ENCODE measurements around the gene LRRN2. TPM values are rescaled to one million over a fixed set of nuclear protein-coding genes. Genes with fewer than 3 reads are reported as not detected.

Gene LRRN2
- total and polyA plus RNA-seq, 2 of the 8 experiments (the other 6 are each of a cell fraction or from before 2014, with no cell fraction given) = 1.8 to 2.3 TPM

DNA sequence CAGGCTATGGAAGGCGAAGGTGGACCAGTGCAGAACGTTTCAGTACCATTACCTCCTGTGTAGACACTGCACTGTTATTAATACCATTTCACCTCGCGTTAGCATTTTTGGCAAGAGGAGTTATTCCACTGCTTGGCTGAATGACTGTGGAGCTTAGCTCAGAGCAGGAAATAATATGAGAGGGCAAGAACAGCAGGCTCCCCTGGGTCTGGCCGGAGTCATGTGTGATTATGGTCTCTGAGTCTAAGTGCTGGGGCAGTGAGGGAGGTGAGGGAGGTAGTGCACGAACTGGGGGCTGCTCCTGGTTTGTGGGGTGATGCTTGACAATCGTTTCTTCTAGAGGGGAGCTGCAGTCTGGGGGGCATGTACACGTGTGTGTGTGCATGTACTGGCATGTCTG lies 86.4 kb downstream of the LRRN2 start:
- Histone ChIP-seq H4K20me1 (replicated peaks in 1 of 2; ENCODE audit: control insufficient read depth in 1 of 2, insufficient read depth in 2 of 2, low read length in 2 of 2) (no peaks in the 10 kb centered on the region), H3K79me2 (ENCODE audit: control insufficient read depth in 1 of 2, insufficient read depth in 2 of 2, low read length in 2 of 2) (no peaks in the 10 kb centered on the region), H3K36me3 (ENCODE audit: control insufficient read depth in 2 of 4, insufficient read depth in 4 of 4, low read length in 3 of 4) (no peaks in the 10 kb centered on the region), H3K14ac (ENCODE audit: insufficient read length) (no peak overlapping the region), H3K4ac (replicated peaks; ENCODE audit: insufficient read length, low read depth, low read length) (no peak overlapping the region), H3K4me3 (ENCODE audit: extremely low read depth in 1 of 4, insufficient read depth in 2 of 4, low read depth in 3 of 4, low read length in 4 of 4) (no peak overlapping the region), H2AFZ (ENCODE audit: low read length) (no peak overlapping the region), H3K23ac (ENCODE audit: insufficient read length) (no peak overlapping the region), H2BK20ac (ENCODE audit: low read length) (peak overlapping the region; percentile 55; the same call in 1 of the 2 replicates), H3K9ac (replicated peaks in 1 of 4; ENCODE audit: extremely low read depth in 1 of 4, low read depth in 3 of 4, low read length in 3 of 4) (no peak overlapping the region), H3K18ac (ENCODE audit: extremely low read depth, low read length) (no peak overlapping the region), H2BK15ac (ENCODE audit: low read length) (0 out of 2 replicates have a peak overlapping the region, but pooled peaks have one; percentile 32), H3K23me2 (ENCODE audit: low read depth, low read length) (no peaks in the 10 kb centered on the region), H2AK5ac (ENCODE audit: low read depth, low read length) (no peak overlapping the region; the same call in 1 of the 2 replicates), H3K4me1 (replicated peaks in 1 of 4; ENCODE audit: control insufficient read depth in 3 of 4, insufficient read depth in 4 of 4, low read length in 3 of 4) (peaks cover 10 to 20% (median 11%) of the 10 kb centered on the region in 4 experiments), H4K91ac (replicated peaks; ENCODE audit: insufficient read length, low read length) (peak overlapping the region; percentile 67), H2BK12ac (ENCODE audit: low read depth, low read length) (no peak overlapping the region; the same call in 1 of the 2 replicates), H4K8ac (ENCODE audit: extremely low read depth, insufficient read depth, low read length) (no peak overlapping the region), H3K27ac (ENCODE audit: low read depth, low read length) (no peak overlapping the region), H2BK5ac (ENCODE audit: low read depth, low read length) (peak overlapping the region; percentile 47; the same call in 1 of the 2 replicates), H3K79me1 (ENCODE audit: low read depth, low read length) (no peaks in the 10 kb centered on the region), H3K27me3 (replicated peaks in 1 of 4; ENCODE audit: control insufficient read depth in 3 of 4, extremely low read depth in 1 of 4, insufficient read depth in 3 of 4, low read length in 3 of 4) (no peaks in the 10 kb centered on the region), H4K5ac (ENCODE audit: insufficient read length, low read depth, low read length) (no peak overlapping the region), H3K56ac (replicated peaks; ENCODE audit: insufficient read length, low read depth, low read length) (no peak overlapping the region), H3K4me2 (ENCODE audit: insufficient read depth in 1 of 2, low read depth in 2 of 2, low read length in 2 of 2) (no peak overlapping the region), H2BK120ac (replicated peaks; ENCODE audit: low read depth, low read length) (no peak overlapping the region), H3K9me3 (ENCODE audit: insufficient read depth in 2 of 2, low read depth in 1 of 2, low read length in 1 of 2) (no peaks in the 10 kb centered on the region)
- ChIA-PET CTCF (ENCODE audit: partially characterized antibody) (interaction anchor here (0.5 to 5.4 kb wide), 9 partner anchors 10 to 208 kb away, joined by 3 to 33 read pairs (median 9); no protein-coding TSS in a partner anchor), POLR2A (ENCODE audit: partially characterized antibody) (interaction anchor here (1.2 kb wide), 2 partner anchors 10 to 25 kb away, joined by 3 read pairs; no protein-coding TSS in a partner anchor)
- 88% methylated on average over 8 of the region's 8 CpGs; no CpG with 5 or more reads in 1 of the 2 experiments for WGBS, 2 experiments (ENCODE audit: extremely low coverage in 1 of 2, insufficient coverage in 1 of 2, insufficient read length in 1 of 2, insufficient replicate concordance in 2 of 2, low coverage in 1 of 2, low lambda C conversion rate in 2 of 2, missing lambda C conversion rate in 1 of 2)
- DNase-seq (ENCODE audit: low read depth in 1 of 2, low spot score in 2 of 2) (no peak), FAIRE-seq (no peak)
- no peak for TF ChIP-seq HDAC2 (IDR thresholded peaks at IDR 0.05; ENCODE audit: borderline replicate concordance in 1 of 2, low read depth in 2 of 2, low read length in 2 of 2)
- TF ChIP-seq, protein P1, sequence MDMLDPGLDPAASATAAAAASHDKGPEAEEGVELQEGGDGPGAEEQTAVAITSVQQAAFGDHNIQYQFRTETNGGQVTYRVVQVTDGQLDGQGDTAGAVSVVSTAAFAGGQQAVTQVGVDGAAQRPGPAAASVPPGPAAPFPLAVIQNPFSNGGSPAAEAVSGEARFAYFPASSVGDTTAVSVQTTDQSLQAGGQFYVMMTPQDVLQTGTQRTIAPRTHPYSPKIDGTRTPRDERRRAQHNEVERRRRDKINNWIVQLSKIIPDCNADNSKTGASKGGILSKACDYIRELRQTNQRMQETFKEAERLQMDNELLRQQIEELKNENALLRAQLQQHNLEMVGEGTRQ (IDR thresholded peaks at IDR 0.05; ENCODE audit: low read length) = no peak
- TF ChIP-seq POLR2AphosphoS5 (IDR thresholded peaks at IDR 0.05; ENCODE audit: low read depth, low read length) = no peak
- no peak for TF ChIP-seq TEAD4 (IDR thresholded peaks at IDR 0.05; ENCODE audit: low read depth, low read length)
- TF ChIP-seq, protein P2, sequence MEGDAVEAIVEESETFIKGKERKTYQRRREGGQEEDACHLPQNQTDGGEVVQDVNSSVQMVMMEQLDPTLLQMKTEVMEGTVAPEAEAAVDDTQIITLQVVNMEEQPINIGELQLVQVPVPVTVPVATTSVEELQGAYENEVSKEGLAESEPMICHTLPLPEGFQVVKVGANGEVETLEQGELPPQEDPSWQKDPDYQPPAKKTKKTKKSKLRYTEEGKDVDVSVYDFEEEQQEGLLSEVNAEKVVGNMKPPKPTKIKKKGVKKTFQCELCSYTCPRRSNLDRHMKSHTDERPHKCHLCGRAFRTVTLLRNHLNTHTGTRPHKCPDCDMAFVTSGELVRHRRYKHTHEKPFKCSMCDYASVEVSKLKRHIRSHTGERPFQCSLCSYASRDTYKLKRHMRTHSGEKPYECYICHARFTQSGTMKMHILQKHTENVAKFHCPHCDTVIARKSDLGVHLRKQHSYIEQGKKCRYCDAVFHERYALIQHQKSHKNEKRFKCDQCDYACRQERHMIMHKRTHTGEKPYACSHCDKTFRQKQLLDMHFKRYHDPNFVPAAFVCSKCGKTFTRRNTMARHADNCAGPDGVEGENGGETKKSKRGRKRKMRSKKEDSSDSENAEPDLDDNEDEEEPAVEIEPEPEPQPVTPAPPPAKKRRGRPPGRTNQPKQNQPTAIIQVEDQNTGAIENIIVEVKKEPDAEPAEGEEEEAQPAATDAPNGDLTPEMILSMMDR (IDR thresholded peaks at IDR 0.05; ENCODE audit: control extremely low read depth in 1 of 3, insufficient read depth in 1 of 3, low read depth in 1 of 3, low read length in 3 of 3) = no peak
- no peak for TF ChIP-seq TAF7 (optimal IDR thresholded peaks at IDR 0.05; ENCODE audit: borderline replicate concordance, low read depth, low read length)
- TF ChIP-seq ZNF274 (IDR thresholded peaks at IDR 0.05; ENCODE audit: borderline replicate concordance, extremely low read depth, low read length) = no peak
- no peak for TF ChIP-seq SIN3A (conservative IDR thresholded peaks at IDR 0.05 in 1 of 2, IDR thresholded peaks at IDR 0.05 in 1 of 2; ENCODE audit: low read depth in 1 of 2, low read length in 2 of 2)
- no peak for TF ChIP-seq BACH1 (IDR thresholded peaks at IDR 0.05; ENCODE audit: low read length)
